Measurements from ENCODE around the gene PATJ.

DNA sequence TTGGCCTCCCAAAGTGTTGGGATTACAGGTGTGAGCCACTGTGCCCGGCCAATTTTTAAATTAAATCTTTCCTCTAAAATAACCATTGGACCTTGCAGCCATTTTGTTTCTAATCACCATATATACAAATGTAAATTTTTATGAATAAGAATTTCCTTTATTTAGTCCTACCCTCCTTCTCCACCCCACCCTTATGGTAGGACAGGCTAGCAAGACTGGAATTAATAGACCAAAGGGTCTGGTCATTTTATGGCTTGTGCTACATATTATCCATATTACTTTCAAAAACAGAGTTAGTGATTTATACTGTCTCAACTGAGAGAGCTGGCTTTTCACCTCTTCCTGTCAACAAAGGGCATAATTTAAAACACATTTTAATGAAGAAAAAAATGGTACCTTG lies 478.9 kb downstream of the PATJ start:
- TF ChIP-seq, protein P1, sequence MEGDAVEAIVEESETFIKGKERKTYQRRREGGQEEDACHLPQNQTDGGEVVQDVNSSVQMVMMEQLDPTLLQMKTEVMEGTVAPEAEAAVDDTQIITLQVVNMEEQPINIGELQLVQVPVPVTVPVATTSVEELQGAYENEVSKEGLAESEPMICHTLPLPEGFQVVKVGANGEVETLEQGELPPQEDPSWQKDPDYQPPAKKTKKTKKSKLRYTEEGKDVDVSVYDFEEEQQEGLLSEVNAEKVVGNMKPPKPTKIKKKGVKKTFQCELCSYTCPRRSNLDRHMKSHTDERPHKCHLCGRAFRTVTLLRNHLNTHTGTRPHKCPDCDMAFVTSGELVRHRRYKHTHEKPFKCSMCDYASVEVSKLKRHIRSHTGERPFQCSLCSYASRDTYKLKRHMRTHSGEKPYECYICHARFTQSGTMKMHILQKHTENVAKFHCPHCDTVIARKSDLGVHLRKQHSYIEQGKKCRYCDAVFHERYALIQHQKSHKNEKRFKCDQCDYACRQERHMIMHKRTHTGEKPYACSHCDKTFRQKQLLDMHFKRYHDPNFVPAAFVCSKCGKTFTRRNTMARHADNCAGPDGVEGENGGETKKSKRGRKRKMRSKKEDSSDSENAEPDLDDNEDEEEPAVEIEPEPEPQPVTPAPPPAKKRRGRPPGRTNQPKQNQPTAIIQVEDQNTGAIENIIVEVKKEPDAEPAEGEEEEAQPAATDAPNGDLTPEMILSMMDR (conservative IDR thresholded peaks at IDR 0.05; ENCODE audit: low read length) = no peak
- TF ChIP-seq EZH2phosphoT487 (IDR thresholded peaks at IDR 0.05; ENCODE audit: borderline replicate concordance) = no peak

All from Loucy (cell line).